ENCODE data around the gene SUSD1. TPM values are rescaled to one million over a fixed set of nuclear protein-coding genes. Genes with fewer than 3 reads are reported as not detected.

SUSD1 gene
- polyA plus RNA-seq, 1 of the 3 experiments (the other 2 are of a cell fraction): 8.2 TPM

DNA sequence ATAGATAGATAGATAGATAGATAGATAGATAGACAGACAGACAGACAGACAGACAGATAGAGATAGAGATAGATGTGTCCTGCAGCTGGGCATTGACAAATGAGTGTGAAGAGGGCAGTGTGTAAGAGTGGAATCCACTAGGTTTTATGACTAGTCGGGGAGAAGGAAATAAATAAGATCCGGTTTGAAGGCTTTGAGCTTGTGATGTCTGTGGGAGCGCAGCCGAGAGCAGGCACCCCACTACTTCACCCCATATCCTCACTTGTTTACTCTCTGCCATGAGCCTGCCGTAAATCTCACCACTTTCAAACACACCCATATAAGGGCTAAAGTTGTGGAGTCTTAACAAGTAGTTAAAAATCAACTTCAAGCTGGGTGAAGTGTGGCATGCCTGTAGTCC, 1.4 kb upstream of the SUSD1 start (continued):
- TF ChIP-seq PBX3 (IDR thresholded peaks at IDR 0.05): no peak

DNA sequence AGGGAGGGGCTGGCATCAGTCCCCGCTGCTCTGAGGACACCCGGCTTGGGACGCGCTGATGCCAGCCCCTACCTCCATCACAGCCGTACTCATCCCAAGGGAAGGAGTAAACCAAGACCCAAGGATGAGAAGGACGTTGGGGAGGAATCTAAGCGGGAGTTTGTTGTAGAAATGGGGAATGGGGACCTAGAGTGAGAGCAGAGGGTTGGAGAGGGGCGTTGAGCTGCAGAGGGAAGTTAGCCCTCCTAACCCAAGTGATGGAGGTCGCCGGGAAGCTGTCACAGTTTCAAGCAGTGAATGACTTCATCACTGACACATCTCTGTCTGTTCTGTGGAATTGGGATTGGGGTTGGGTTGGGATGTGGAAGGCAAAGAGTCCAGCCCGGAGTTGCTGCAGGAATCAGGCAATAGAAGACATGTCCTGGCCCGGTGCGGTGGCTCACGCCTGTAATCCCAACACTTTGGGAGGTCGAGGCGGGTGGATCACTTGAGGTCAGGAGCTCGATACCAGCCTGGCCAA, 759 bp upstream of the SUSD1 start:
- H3K4me3 ChIP-seq (ENCODE audit: low read depth in 2 of 2, low read length in 1 of 2): no peak overlapping the region; a peak in 1 of 4 replicates
- no peak overlapping the region for H2AFZ ChIP-seq (ENCODE audit: low read depth)
- no peaks in the 10 kb centered on the region for H3K27me3 ChIP-seq (ENCODE audit: insufficient read depth)
- H3K4me1 ChIP-seq (ENCODE audit: control insufficient read depth in 1 of 2, insufficient read depth in 2 of 2, low read depth in 1 of 2, low read length in 1 of 2): peaks cover 4 to 13% of the 10 kb centered on the region in 2 experiments; a peak in 1 of 4 replicates
- H3F3A ChIP-seq (replicated peaks; ENCODE audit: insufficient read depth): peaks cover 4% of the 10 kb centered on the region
- H4K20me1 ChIP-seq (ENCODE audit: insufficient read depth): no peaks in the 10 kb centered on the region
- H3K79me2 ChIP-seq (ENCODE audit: insufficient read depth): no peaks in the 10 kb centered on the region
- H3K27ac ChIP-seq (ENCODE audit: low read depth in 2 of 2, low read length in 1 of 2): no peak overlapping the region
- CTCF ChIA-PET: interaction anchor here (0.9 to 1.7 kb wide), 5 partner anchors 8 to 185 kb away, joined by 3 to 9 read pairs (median 3); no protein-coding TSS in a partner anchor
- H3K36me3 ChIP-seq (replicated peaks in 1 of 2; ENCODE audit: control insufficient read depth in 1 of 2, insufficient read depth in 2 of 2, low read length in 1 of 2): no peaks in the 10 kb centered on the region
- no peak for DNase-seq
- no peak overlapping the region for H3K9ac ChIP-seq
- no peaks in the 10 kb centered on the region for H3K9me2 ChIP-seq
- no peaks in the 10 kb centered on the region for H3K9me3 ChIP-seq
- 94% methylated on average over 16 of the region's 17 CpGs for WGBS (ENCODE audit: low lambda C conversion rate)
- TF ChIP-seq REST (IDR thresholded peaks at IDR 0.05; ENCODE audit: low read depth, low read length): no peak
- TF ChIP-seq, protein P1, sequence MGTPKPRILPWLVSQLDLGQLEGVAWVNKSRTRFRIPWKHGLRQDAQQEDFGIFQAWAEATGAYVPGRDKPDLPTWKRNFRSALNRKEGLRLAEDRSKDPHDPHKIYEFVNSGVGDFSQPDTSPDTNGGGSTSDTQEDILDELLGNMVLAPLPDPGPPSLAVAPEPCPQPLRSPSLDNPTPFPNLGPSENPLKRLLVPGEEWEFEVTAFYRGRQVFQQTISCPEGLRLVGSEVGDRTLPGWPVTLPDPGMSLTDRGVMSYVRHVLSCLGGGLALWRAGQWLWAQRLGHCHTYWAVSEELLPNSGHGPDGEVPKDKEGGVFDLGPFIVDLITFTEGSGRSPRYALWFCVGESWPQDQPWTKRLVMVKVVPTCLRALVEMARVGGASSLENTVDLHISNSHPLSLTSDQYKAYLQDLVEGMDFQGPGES (IDR thresholded peaks at IDR 0.05; ENCODE audit: low read depth, low read length): no peak
- TF ChIP-seq, protein P2, sequence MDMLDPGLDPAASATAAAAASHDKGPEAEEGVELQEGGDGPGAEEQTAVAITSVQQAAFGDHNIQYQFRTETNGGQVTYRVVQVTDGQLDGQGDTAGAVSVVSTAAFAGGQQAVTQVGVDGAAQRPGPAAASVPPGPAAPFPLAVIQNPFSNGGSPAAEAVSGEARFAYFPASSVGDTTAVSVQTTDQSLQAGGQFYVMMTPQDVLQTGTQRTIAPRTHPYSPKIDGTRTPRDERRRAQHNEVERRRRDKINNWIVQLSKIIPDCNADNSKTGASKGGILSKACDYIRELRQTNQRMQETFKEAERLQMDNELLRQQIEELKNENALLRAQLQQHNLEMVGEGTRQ (IDR thresholded peaks at IDR 0.05; ENCODE audit: borderline replicate concordance, low read depth, low read length): no peak
- no peak for TF ChIP-seq MEF2A (IDR thresholded peaks at IDR 0.05; ENCODE audit: borderline replicate concordance, low read depth)
- no peak for TF ChIP-seq YY1 (IDR thresholded peaks at IDR 0.05; ENCODE audit: low read depth)
- TF ChIP-seq SMC3 (IDR thresholded peaks at IDR 0.05; ENCODE audit: low read depth, low read length): no peak
- no peak for TF ChIP-seq NFIC (IDR thresholded peaks at IDR 0.05; ENCODE audit: borderline replicate concordance)
- no peak for TF ChIP-seq TEAD4 (IDR thresholded peaks at IDR 0.05; ENCODE audit: borderline replicate concordance, insufficient read depth)
- TF ChIP-seq TAF1 (IDR thresholded peaks at IDR 0.05; ENCODE audit: borderline replicate concordance, low read depth, low read length): no peak
- TF ChIP-seq JUND (IDR thresholded peaks at IDR 0.05): no peak
- TF ChIP-seq RAD21 (IDR thresholded peaks at IDR 0.05; ENCODE audit: low read length): no peak
- POLR2A ChIA-PET: interaction anchor here (0.6 to 2.6 kb wide), 3 partner anchors 8 to 65 kb away, joined by 3 to 8 read pairs (median 4); no protein-coding TSS in a partner anchor
- H3K4me2 ChIP-seq: no peak overlapping the region; the same call in 1 of the 2 replicates

Measured in SK-N-SH (cell line).